Fibroblast of lung (primary cell): ENCODE results near the gene FARSA. TPM values are rescaled to one million over a fixed set of nuclear protein-coding genes. Genes with fewer than 3 reads are reported as not detected.

ENCODE experiments used
- DNase-seq, 2 donors: peaks; one replicate each; pipeline versions ENCODE4 v3.0.0 to v3.0.0-alpha.2; 2010; ENCODE audit warnings: low read depth in 2 of 2
- H2AFZ ChIP-seq: 2 replicates; pipeline ENCODE4 v1.5.1; 2012; ENCODE audit warnings: low read length, control low read depth, inconsistent platforms
- H3K27ac ChIP-seq: 2 replicates; pipeline ENCODE4 v1.5.1; 2011; ENCODE audit warnings: low read length, control low read depth; ENCODE audit not compliant: insufficient read depth
- H3K27me3 ChIP-seq: 2 replicates; pipeline ENCODE4 v1.5.1; 2011; ENCODE audit warnings: mild to moderate bottlenecking, low read length; ENCODE audit not compliant: control insufficient read depth, insufficient read depth
- H3K36me3 ChIP-seq: 2 replicates; pipeline ENCODE4 v1.5.1; 2011; ENCODE audit warnings: low read length; ENCODE audit not compliant: control insufficient read depth, insufficient read depth
- H3K4me1 ChIP-seq: 2 replicates; pipeline ENCODE4 v1.5.1; 2011; ENCODE audit warnings: low read length; ENCODE audit not compliant: control insufficient read depth, insufficient read depth; ENCODE audit errors: extremely low read depth
- H3K4me2 ChIP-seq: 2 replicates; pipeline ENCODE4 v1.5.1; 2011; ENCODE audit warnings: low read length, control low read depth; ENCODE audit not compliant: insufficient read depth; ENCODE audit errors: extremely low read depth
- H3K4me3 ChIP-seq, 4 experiments: fragments of 200-600 bp in 1 of 4; sonication (generic) in 1 of 4; replicated peaks in 1 of 4; 2 replicates each; pipeline ENCODE4 v1.5.1; 2011 to 2016; ENCODE audit warnings: low read length in 4 of 4, low read depth in 3 of 4, mild to moderate bottlenecking in 3 of 4, control low read depth in 2 of 4, inconsistent platforms in 1 of 4, mixed read lengths in 1 of 4; ENCODE audit not compliant: insufficient read depth in 1 of 4; ENCODE audit errors: control extremely low read depth in 1 of 4
- H3K79me2 ChIP-seq: 2 replicates; pipeline ENCODE4 v1.5.1; 2012; ENCODE audit warnings: mild to moderate bottlenecking, low read length, inconsistent platforms; ENCODE audit not compliant: control insufficient read depth, insufficient read depth
- H3K9ac ChIP-seq: 2 replicates; pipeline ENCODE4 v1.5.1; 2011; ENCODE audit warnings: mild to moderate bottlenecking, low read length, control low read depth; ENCODE audit not compliant: insufficient read depth
- H3K9me3 ChIP-seq: 2 replicates; pipeline ENCODE4 v1.5.1; 2012; ENCODE audit warnings: low read depth, low read length; ENCODE audit not compliant: control insufficient read depth, insufficient read depth
- H4K20me1 ChIP-seq: 2 replicates; pipeline ENCODE4 v1.5.1; 2011; ENCODE audit warnings: low read length; ENCODE audit not compliant: control insufficient read depth, insufficient read depth; ENCODE audit errors: extremely low read depth
- EZH2 ChIP-seq: IDR thresholded peaks from 2 replicates; pipeline ENCODE4 v1.5.1; 2012; ENCODE audit warnings: low read length, control low read depth, mild to moderate bottlenecking; ENCODE audit errors: missing control alignments
- polyA plus RNA-seq, 2 donors: library from polyadenylated mRNA; depleted of rRNA in 1 of 2; stranded (reverse) in 1 of 2; unstranded in 1 of 2; fragments of >200 nt; gene quantifications; 2 replicates each; pipeline ENCODE4 v1.2.1, GENCODE V29; 2011 to 2012; ENCODE audit warnings: missing spikeins in 1 of 2
- total RNA-seq: library from RNA; depleted of rRNA; stranded (reverse); fragments of >200 nt; gene quantifications from 2 replicates; pipeline ENCODE4 v1.2.1, GENCODE V29; 2014
- TF ChIP-seq, protein P1 (sequence below), 2 donors: IDR thresholded peaks in 1 of 2; conservative IDR thresholded peaks in 1 of 2; 1 replicate in 1 of 2; 2 replicates in 1 of 2; pipeline ENCODE4 v1.5.1; 2011 to 2012; ENCODE audit warnings: low read length in 2 of 2, control low read depth in 1 of 2, inconsistent platforms in 1 of 2, low read depth in 1 of 2, mild to moderate bottlenecking in 1 of 2

Gene FARSA
- total and polyA plus RNA-seq, 2 donors (not counting 1 experiment from before 2014, with no cell fraction given) = 23.5 to 38.6 TPM

- no peak for DNase-seq
- Histone ChIP-seq H3K9me3 (no peaks in the 10 kb centered on the region), H3K36me3 (peaks cover 40% of the 10 kb centered on the region), H3K4me3 (no peak overlapping the region), H2AFZ (no peak overlapping the region), H4K20me1 (no peaks in the 10 kb centered on the region), H3K4me1 (peaks cover 20% of the 10 kb centered on the region), H3K27ac (peak overlapping the region; percentile 24), H3K9ac (no peak overlapping the region), H3K79me2 (peaks cover 36% of the 10 kb centered on the region), H3K27me3 (no peaks in the 10 kb centered on the region), H3K4me2 (no peak overlapping the region)
- TF ChIP-seq, protein P1, sequence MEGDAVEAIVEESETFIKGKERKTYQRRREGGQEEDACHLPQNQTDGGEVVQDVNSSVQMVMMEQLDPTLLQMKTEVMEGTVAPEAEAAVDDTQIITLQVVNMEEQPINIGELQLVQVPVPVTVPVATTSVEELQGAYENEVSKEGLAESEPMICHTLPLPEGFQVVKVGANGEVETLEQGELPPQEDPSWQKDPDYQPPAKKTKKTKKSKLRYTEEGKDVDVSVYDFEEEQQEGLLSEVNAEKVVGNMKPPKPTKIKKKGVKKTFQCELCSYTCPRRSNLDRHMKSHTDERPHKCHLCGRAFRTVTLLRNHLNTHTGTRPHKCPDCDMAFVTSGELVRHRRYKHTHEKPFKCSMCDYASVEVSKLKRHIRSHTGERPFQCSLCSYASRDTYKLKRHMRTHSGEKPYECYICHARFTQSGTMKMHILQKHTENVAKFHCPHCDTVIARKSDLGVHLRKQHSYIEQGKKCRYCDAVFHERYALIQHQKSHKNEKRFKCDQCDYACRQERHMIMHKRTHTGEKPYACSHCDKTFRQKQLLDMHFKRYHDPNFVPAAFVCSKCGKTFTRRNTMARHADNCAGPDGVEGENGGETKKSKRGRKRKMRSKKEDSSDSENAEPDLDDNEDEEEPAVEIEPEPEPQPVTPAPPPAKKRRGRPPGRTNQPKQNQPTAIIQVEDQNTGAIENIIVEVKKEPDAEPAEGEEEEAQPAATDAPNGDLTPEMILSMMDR (conservative IDR thresholded peaks at IDR 0.05 in 1 of 2, IDR thresholded peaks at IDR 0.05 in 1 of 2; ENCODE audit: low read depth in 1 of 2, low read length in 2 of 2) = no peak
- no peak for TF ChIP-seq EZH2
Measured at GRCh38 chr19:12948612-12949362, 15.3 kb upstream of the FARSA start.

DNA sequence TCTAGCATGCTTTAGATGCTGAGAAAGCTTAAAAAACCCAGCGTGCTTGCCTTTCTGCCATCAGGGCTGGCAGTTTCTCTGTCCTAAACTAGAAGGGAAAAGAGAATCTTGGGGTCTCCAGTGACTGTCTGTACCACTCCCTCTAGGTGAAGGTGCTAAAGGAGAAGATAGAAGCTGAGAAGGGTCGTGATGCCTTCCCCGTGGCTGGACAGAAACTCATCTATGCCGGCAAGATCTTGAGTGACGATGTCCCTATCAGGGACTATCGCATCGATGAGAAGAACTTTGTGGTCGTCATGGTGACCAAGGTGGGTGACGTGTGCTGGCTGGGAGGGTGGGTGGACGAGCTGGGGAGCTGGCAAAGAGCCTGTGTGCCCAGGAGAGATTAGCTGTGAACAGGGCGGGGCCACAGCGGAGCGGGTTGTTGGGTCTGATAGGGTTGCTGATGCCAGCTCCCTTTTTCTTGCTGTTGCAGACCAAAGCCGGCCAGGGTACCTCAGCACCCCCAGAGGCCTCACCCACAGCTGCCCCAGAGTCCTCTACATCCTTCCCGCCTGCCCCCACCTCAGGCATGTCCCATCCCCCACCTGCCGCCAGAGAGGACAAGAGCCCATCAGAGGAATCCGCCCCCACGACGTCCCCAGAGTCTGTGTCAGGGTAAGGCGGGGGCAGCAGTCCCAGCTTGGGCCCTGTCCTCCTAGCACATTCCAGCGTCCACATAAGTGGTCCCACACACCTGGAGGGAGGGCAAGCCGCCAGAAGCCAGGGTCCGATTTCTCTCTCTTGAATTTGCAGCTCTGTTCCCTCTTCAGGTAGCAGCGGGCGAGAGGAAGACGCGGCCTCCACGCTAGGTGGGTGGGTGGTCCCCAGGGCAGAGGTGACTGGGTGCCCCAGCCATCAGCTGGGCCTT lies 14.4 kb upstream of the FARSA start:
- Histone ChIP-seq H2AFZ (no peak overlapping the region), H3K9me3 (no peaks in the 10 kb centered on the region), H3K4me2 (no peak overlapping the region), H3K9ac (no peak overlapping the region), H3K27me3 (no peaks in the 10 kb centered on the region), H3K4me3 (no peak overlapping the region), H3K27ac (peak overlapping the region; percentile 24), H4K20me1 (no peaks in the 10 kb centered on the region), H3K79me2 (peaks cover 39% of the 10 kb centered on the region), H3K36me3 (peaks cover 44% of the 10 kb centered on the region), H3K4me1 (peaks cover 15% of the 10 kb centered on the region)
- TF ChIP-seq EZH2 = no peak
- no peak for DNase-seq

DNA sequence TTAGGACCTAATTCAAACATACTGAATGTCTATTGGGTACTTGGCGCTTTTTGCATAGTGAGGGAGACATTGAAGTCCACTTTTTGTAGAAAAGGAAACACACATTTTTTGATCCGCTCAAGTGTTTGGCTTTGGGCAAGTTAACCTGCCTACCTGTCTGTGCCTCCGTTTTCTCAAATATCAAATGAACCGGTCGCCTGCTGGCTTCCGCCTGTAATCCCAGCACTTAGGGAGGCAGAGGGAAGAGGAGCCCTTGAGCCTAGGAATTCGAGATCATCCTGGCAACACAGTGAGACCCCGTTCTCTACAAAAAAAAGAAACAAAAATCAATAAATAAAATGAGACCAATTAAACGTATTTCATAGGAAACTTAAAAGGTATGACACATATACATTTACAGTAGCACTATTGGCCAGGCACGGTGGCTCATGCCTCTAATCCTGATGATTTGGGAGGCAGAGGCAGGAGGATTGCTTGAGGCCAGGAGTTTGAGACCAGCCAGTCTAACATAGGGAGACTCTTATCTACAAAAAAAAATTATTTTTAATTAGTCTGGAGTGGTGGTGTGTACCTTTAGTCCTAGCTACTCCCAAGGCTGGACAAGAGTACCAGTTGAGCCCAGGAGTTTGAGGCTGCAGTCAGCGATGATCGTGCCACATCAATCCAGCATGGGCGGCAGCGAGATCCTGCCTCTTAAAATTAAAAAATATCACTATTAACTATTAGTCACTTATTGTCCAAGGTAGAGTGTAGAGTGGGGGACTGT lies 13.4 kb upstream of the FARSA start:
- Histone ChIP-seq H3K79me2 (peaks cover 44% of the 10 kb centered on the region), H3K36me3 (peaks cover 41% of the 10 kb centered on the region)

More for the DNA sequence above, 13.4 kb upstream of the FARSA start:
- no peaks in the 10 kb centered on the region for H3K9me3 ChIP-seq
- H3K4me1 ChIP-seq = peaks cover 12% of the 10 kb centered on the region
- no peaks in the 10 kb centered on the region for H4K20me1 ChIP-seq
- no peak for DNase-seq
- peak overlapping the region; percentile 89 for H3K27ac ChIP-seq
- H3K27me3 ChIP-seq = no peaks in the 10 kb centered on the region
- H3K4me2 ChIP-seq = peak overlapping the region; percentile 99
- no peak for TF ChIP-seq EZH2
- TF ChIP-seq, protein P1 (conservative IDR thresholded peaks at IDR 0.05 in 1 of 2, IDR thresholded peaks at IDR 0.05 in 1 of 2; ENCODE audit: low read depth in 1 of 2, low read length in 2 of 2) = no peak
- H3K4me3 ChIP-seq = peak overlapping the region; percentile 84 to 99 (median 88)
- peak overlapping the region; percentile 78 for H3K9ac ChIP-seq
- H2AFZ ChIP-seq = no peak overlapping the region
